Thymus (tissue), 11 donors: Measurements from ENCODE around the gene MAB21L1. TPM values are rescaled to one million over a fixed set of nuclear protein-coding genes. Genes with fewer than 3 reads are reported as not detected.

Experiments
- DNase-seq, 9 donors: peaks; one replicate each; pipeline ENCODE4 v3.0.0-alpha.2; 2013; ENCODE audit warnings: low spot score in 9 of 9, low read depth in 6 of 9, missing footprints in 1 of 9
- H3K27ac ChIP-seq, 2 donors: one replicate each; pipeline ENCODE4 v1.5.1; 2013; ENCODE audit warnings: control low read depth in 1 of 2, low read depth in 1 of 2, low read length in 1 of 2, mild to moderate bottlenecking in 1 of 2, moderate library complexity in 1 of 2
- H3K27me3 ChIP-seq, 2 donors: one replicate each; pipeline ENCODE4 v1.5.1; 2013; ENCODE audit warnings: low read length in 1 of 2; ENCODE audit not compliant: control insufficient read depth in 2 of 2, insufficient read depth in 1 of 2
- H3K36me3 ChIP-seq, 2 donors: one replicate each; pipeline ENCODE4 v1.5.1; 2013; ENCODE audit warnings: low read length in 1 of 2, mild to moderate bottlenecking in 1 of 2, moderate library complexity in 1 of 2; ENCODE audit not compliant: control insufficient read depth in 2 of 2, insufficient read depth in 2 of 2
- H3K4me1 ChIP-seq, 2 donors: one replicate each; pipeline ENCODE4 v1.5.1; 2013; ENCODE audit warnings: low read length in 2 of 2; ENCODE audit not compliant: control insufficient read depth in 2 of 2, insufficient read depth in 2 of 2
- H3K4me3 ChIP-seq, 2 donors: one replicate each; pipeline ENCODE4 v1.5.1; 2013; ENCODE audit warnings: low read length in 2 of 2, control low read depth in 1 of 2, mild to moderate bottlenecking in 1 of 2
- H3K9me3 ChIP-seq, 2 donors: one replicate each; pipeline ENCODE4 v1.5.1; 2013; ENCODE audit warnings: low read length in 1 of 2, mild to moderate bottlenecking in 1 of 2; ENCODE audit not compliant: control insufficient read depth in 2 of 2, insufficient read depth in 1 of 2
- WGBS: extraction: QIAGEN DNeasy Blood & Tissue Kit; methylation state at CpG from one replicate; pipeline ENCODE4 v1.1.7; 2013; 5-methylcytosine and 5-hydroxymethylcytosine counted together
- polyA plus RNA-seq: library from polyadenylated mRNA; stranded (reverse); fragments of 200-250 nt; gene quantifications from one replicate; pipeline ENCODE4 v1.2.3, GENCODE V29; 2013
- total RNA-seq: library from RNA; stranded (reverse); fragments of 120-200 nt; gene quantifications from one replicate; pipeline ENCODE4 v1.2.4, GENCODE V29; 2013
- donor health status: healthy.

Gene MAB21L1
- total and polyA plus RNA-seq, 2 donors, result 0.34 to 0.99 TPM

DNA sequence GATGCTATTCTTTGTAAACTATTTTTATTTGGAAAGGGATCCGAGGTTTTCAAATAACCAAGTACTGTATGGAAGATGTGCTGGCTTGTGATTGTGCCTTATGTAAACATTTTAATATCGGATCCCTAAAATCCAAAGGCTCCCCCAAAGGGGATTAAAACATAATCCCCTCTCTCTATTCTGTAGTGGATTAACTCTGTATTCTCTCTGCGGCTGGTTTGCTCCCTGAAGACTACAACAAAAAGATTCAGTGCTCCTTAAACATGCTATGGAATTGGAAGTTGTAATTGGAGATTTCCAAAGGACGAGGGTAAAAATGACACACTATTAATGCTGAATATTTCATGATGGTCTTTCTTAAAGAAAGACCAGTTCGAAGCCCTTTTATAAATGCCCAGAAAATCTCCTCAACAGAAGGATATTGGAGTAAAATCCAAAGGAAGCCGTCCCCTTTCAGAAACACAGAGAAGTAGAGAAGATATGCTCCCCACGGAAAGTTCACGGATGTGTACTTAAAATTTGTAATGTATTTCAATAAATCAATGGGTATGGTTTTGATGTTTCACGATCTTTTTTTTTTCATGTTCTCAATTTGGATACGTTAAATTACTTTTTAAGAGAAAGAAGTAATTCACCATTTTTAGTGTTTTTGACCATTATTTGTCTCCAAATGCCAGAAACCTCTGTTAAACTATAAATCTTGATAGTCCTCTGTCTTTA is 6.5 kb downstream of the MAB21L1 start:
- Histone ChIP-seq H3K9me3 (peaks cover 0 to 2% of the 10 kb centered on the region in 2 donors), H3K27me3 (peaks cover 31 to 70% of the 10 kb centered on the region in 2 donors), H3K36me3 (no peaks in the 10 kb centered on the region), H3K4me3 (no peak overlapping the region), H3K27ac (no peak overlapping the region), H3K4me1 (peaks cover 0 to 8% of the 10 kb centered on the region in 2 donors)
- DNase-seq, result peak in 1 of 9 donors; percentile 1
- 45% methylated on average over 10 of the region's 10 CpGs for WGBS

DNA sequence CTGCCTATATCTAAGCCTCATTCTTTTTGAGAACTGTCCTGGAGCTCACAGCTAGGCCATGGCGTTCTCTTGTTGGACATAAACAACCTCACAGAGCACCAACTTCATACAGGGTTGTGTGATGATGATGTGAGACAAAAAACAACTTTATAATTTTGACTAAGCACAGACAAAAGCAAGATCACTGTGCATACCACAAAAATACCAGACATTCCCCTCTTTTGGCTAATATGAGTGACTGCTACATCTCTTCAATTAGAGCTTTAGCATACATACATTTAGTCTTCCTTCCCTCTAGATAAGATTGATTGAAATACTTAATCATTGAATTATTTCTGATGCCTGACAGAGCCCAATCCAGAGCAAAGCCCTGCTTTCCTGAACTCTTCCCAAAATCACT is 8.3 kb downstream of the MAB21L1 start:
- 93% methylated on average over 1 of the region's 1 CpG for WGBS
- peaks cover 0 to 2% of the 10 kb centered on the region in 2 donors for H3K9me3 ChIP-seq
- H3K4me3 ChIP-seq, result no peak overlapping the region
- peaks cover 0 to 6% of the 10 kb centered on the region in 2 donors for H3K4me1 ChIP-seq
- no peaks in the 10 kb centered on the region for H3K36me3 ChIP-seq
- peaks cover 27 to 52% of the 10 kb centered on the region in 2 donors for H3K27me3 ChIP-seq
- no peak overlapping the region for H3K27ac ChIP-seq
- no peak for DNase-seq

- H3K4me3 ChIP-seq, result no peak overlapping the region
- H3K36me3 ChIP-seq, result no peaks in the 10 kb centered on the region
- peaks cover 7 to 24% of the 10 kb centered on the region in 2 donors for H3K27me3 ChIP-seq
- no peak for DNase-seq
- H3K9me3 ChIP-seq, result no peaks in the 10 kb centered on the region
- no peak overlapping the region for H3K27ac ChIP-seq
- 97% methylated on average over 3 of the region's 3 CpGs for WGBS
- no peaks in the 10 kb centered on the region for H3K4me1 ChIP-seq
Measured at GRCh38 chr13:35465371-35465770, 11.1 kb downstream of the MAB21L1 start.

- Histone ChIP-seq H3K9me3 (no peaks in the 10 kb centered on the region), H3K4me1 (no peaks in the 10 kb centered on the region), H3K4me3 (no peak overlapping the region), H3K36me3 (no peaks in the 10 kb centered on the region), H3K27ac (no peak overlapping the region), H3K27me3 (no peaks in the 10 kb centered on the region)
- no peak for DNase-seq
- 98% methylated on average over 2 of the region's 2 CpGs for WGBS
Measured at GRCh38 chr13:35460061-35460460, 16.4 kb downstream of the MAB21L1 start.

DNA sequence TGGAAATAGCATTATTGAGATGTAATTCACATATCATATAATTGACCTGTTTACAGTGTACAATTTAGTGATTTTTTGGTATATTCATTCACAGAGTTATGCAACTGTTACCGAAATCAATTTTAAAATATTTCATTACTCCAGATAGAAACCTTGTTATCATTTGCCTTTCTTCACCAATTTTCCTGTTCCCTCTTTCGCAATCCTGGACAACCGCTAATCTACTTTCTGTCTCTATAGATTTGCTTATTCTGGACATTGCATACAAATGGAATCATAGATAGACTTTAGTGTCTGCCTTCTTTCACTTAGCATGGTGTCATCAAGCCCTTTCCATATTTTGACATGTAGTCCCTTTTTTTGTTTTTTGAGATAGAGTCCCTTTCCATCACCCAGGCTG is 19.2 kb downstream of the MAB21L1 start:
- Histone ChIP-seq H3K36me3 (no peaks in the 10 kb centered on the region), H3K9me3 (no peaks in the 10 kb centered on the region), H3K4me1 (no peaks in the 10 kb centered on the region), H3K4me3 (no peak overlapping the region), H3K27me3 (no peaks in the 10 kb centered on the region), H3K27ac (no peak overlapping the region)
- DNase-seq, result no peak
- WGBS, result 99% methylated on average over 3 of the region's 3 CpGs

DNA sequence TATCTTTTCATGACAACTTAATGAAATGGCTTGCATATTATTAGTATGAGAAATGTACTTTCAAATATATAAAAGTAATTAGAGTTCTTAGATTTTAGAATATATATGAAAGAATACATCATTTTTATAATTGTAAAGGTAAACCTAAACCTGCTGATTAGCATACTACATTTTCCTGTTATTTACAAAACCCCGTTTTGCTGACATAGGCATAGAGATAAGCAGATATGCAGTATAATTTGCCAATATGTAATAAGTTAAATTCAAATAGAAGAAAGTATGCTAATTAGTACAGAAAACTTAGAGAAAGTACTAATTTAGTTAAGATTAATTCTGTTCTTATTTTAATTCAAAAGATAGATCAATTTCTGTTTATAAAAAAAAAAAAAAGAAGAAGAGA is 21.5 kb downstream of the MAB21L1 start:
- no peaks in the 10 kb centered on the region for H3K27me3 ChIP-seq
- H3K4me3 ChIP-seq, result no peak overlapping the region
- H3K36me3 ChIP-seq, result no peaks in the 10 kb centered on the region
- no peak overlapping the region for H3K27ac ChIP-seq
- no peak for DNase-seq
- WGBS, result 96% methylated on average over 1 of the region's 1 CpG
- H3K9me3 ChIP-seq, result no peaks in the 10 kb centered on the region
- no peaks in the 10 kb centered on the region for H3K4me1 ChIP-seq

DNA sequence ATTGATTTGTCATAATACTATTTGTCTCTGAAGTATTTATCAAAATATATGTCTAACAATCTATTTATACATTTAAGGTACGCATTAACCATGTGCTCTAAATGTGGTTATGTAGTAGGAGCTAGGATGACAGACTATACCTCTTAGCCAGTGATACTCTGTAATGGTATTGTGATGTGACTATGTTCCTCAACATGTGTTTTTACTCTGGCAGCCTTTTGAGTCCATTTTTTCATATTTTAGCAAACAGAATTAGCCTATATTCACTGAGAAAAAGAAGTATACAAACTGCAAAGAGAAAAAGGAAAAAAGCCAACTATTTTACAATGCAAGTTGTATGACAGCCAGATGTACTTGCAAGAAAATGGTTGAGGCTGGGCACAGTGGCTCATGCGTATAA is 26.7 kb downstream of the MAB21L1 start:
- Histone ChIP-seq H3K27ac (no peak overlapping the region), H3K9me3 (no peaks in the 10 kb centered on the region), H3K4me1 (no peaks in the 10 kb centered on the region), H3K27me3 (no peaks in the 10 kb centered on the region), H3K36me3 (no peaks in the 10 kb centered on the region), H3K4me3 (no peak overlapping the region)
- no peak for DNase-seq
- WGBS, result 97% methylated on average over 2 of the region's 2 CpGs

GRCh38 chr13:35448465-35448864 is 28.0 kb downstream of the MAB21L1 start:
- Histone ChIP-seq H3K4me1 (no peaks in the 10 kb centered on the region), H3K27me3 (no peaks in the 10 kb centered on the region), H3K9me3 (no peaks in the 10 kb centered on the region), H3K4me3 (no peak overlapping the region), H3K36me3 (no peaks in the 10 kb centered on the region), H3K27ac (no peak overlapping the region)
- WGBS, result 91% methylated on average over 1 of the region's 1 CpG
- DNase-seq, result no peak
